HG02885 (cell line): ENCODE measurements around the gene TP73.
A peak's percentile ranks its signal among the peaks of the same experiment; 100 is the strongest.

Source experiments
- ATAC-seq: cut with Tn5 transposase; IDR thresholded peaks from one replicate; pipeline ENCODE4 v1.9.1; 2021; ENCODE audit warnings: mild to moderate bottlenecking; ENCODE audit not compliant: unreplicated experiment, poor library complexity

Gene TP73

GRCh38 chr1:3650248-3651025, 1.9 kb upstream of the TP73 start:
- no peak for ATAC-seq

GRCh38 chr1:3651026-3651929, 1.0 kb upstream of the TP73 start:
- no peak for ATAC-seq

- ATAC-seq = no peak
These were observed 401 bp downstream of the TP73 start for GRCh38 chr1:3652548-3653285.

GRCh38 chr1:3653286-3653618, 936 bp downstream of the TP73 start:
- ATAC-seq = no peak

GRCh38 chr1:3654549-3655281, 2.4 kb downstream of the TP73 start:
- ATAC-seq = no peak

- ATAC-seq = peak; percentile 55
These were observed 4.3 kb downstream of the TP73 start for GRCh38 chr1:3656450-3657095.

- ATAC-seq = peak; percentile 20
These were observed 4.8 kb downstream of the TP73 start for GRCh38 chr1:3657096-3657475.

GRCh38 chr1:3657578-3658230, 5.4 kb downstream of the TP73 start:
- no peak for ATAC-seq

- ATAC-seq = no peak
These were observed 5.9 kb downstream of the TP73 start for GRCh38 chr1:3658231-3658615.

GRCh38 chr1:3659093-3659492, 6.8 kb downstream of the TP73 start:
- no peak for ATAC-seq

- no peak for ATAC-seq
These were observed 8.4 kb downstream of the TP73 start for GRCh38 chr1:3660704-3661103.

GRCh38 chr1:3661631-3662030, 9.3 kb downstream of the TP73 start:
- no peak for ATAC-seq

- ATAC-seq = no peak
These were observed 9.9 kb downstream of the TP73 start for GRCh38 chr1:3662080-3662671.

GRCh38 chr1:3663999-3664699, 11.8 kb downstream of the TP73 start:
- no peak for ATAC-seq

- ATAC-seq = no peak
These were observed 12.5 kb downstream of the TP73 start for GRCh38 chr1:3664700-3665375.

GRCh38 chr1:3668148-3668547, 15.8 kb downstream of the TP73 start:
- no peak for ATAC-seq

GRCh38 chr1:3668585-3669300, 16.4 kb downstream of the TP73 start:
- no peak for ATAC-seq
